Motor neuron (in vitro differentiated cells): ENCODE measurements around the gene NES. TPM values are rescaled to one million over a fixed set of nuclear protein-coding genes. Genes with fewer than 3 reads are reported as not detected.

Experiments used
- ATAC-seq, 8 experiments: fragments of 200-7000 bp; cut with Tn5 transposase; replicated peaks in 6 of 8; 2 replicates each; pipeline ENCODE4 v1.8.0; 2021; ENCODE audit warnings: mild to moderate bottlenecking in 8 of 8, moderate library complexity in 8 of 8
- H3K27ac ChIP-seq, 2 donors: fragments of 250-450 bp; sonication (Bioruptor Pico); 2 replicates each; pipeline ENCODE4 v1.9.0; 2021; ENCODE audit warnings: antibody characterized with exemption in 2 of 2, mild to moderate bottlenecking in 2 of 2, moderate library complexity in 1 of 2
- H3K4me1 ChIP-seq, 2 donors: fragments of 250-450 bp; sonication (Bioruptor Pico); replicated peaks in 1 of 2; 2 replicates each; pipeline ENCODE4 v1.6.1; 2021; ENCODE audit warnings: antibody characterized with exemption in 2 of 2, mild to moderate bottlenecking in 2 of 2, moderate library complexity in 1 of 2
- H3K4me3 ChIP-seq, 5 donors: fragments of 250-450 bp; sonication (Bioruptor Pico); 2 replicates each; pipeline ENCODE4 v1.9.0; 2021; ENCODE audit warnings: antibody characterized with exemption in 5 of 5, mild to moderate bottlenecking in 5 of 5, moderate library complexity in 4 of 5
- WGBS, 10 experiments: fragments of 450-650 bp; shearing (Covaris generic); methylation state at CpG; one replicate each; pipeline ENCODE4 v1.0.0; 2022; 5-methylcytosine and 5-hydroxymethylcytosine counted together
- in situ Hi-C, 9 experiments: fragments of 400-800 bp; cut with MboI; loops; one replicate each; pipeline ENCODE4 v1.15.0; 2021; ENCODE audit warnings: low sequenced_read_pairs in 9 of 9, low pct_unique_long_range_greater_than_20kb in 2 of 9; ENCODE audit not compliant: unreplicated experiment in 9 of 9
- total RNA-seq, 8 experiments: library from RNA; unstranded; fragments of 300-600 nt; gene quantifications; 2 replicates each; pipeline versions ENCODE4 v1.2.3 to v1.2.4, GENCODE V29; 2022

The NES gene
- total RNA-seq, 8 experiments from 2014 or later, result 5.5 to 863 (median 150) TPM

GRCh38 chr1:156629823-156630449, 47.3 kb downstream of the NES start:
- in situ Hi-C loops, result no loop called here
- 41 to 100% (median 78%) methylated on average over 1 to 8 of the region's 8 CpGs; no CpG with 5 or more reads in 1 of the 10 experiments for WGBS, 10 experiments
- no peak for ATAC-seq
- Histone ChIP-seq H3K4me1 (peaks cover 0 to 8% of the 10 kb centered on the region in 2 donors), H3K27ac (no peak overlapping the region), H3K4me3 (no peak overlapping the region)

- H3K27ac ChIP-seq, result no peak overlapping the region
- 50 to 100% (median 91%) methylated on average over 2 of the region's 2 CpGs; no CpG with 5 or more reads in 3 of the 10 experiments for WGBS, 10 experiments
- in situ Hi-C loops, result no loop called here
- no peak overlapping the region for H3K4me3 ChIP-seq
- H3K4me1 ChIP-seq, result peaks cover 0 to 14% of the 10 kb centered on the region in 2 donors
- ATAC-seq, result peak in 3 of 8 experiments; percentile 12 to 50 (median 27)
Observed at GRCh38 chr1:156627313-156627880, 49.8 kb downstream of the NES start.

DNA sequence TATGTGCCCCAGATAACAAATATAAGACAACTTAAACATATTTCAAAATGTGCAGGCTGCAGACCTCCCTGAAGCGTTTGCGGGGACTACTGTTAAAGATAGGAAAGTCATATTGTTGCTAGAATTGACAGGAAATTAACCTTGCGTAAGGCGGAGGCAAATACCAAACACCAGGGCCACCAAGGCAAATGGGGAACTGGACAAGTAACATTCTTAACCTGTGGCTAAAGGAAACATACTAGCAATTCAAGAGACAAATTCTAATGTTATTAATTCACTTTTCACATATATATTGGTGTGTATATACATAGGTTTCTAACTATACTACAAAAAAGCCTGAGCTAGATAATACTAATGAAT, 51.1 kb downstream of the NES start:
- in situ Hi-C loops, result no loop called here
- peak overlapping the region in 2 of 5 donors; percentile 34 to 42 for H3K4me3 ChIP-seq
- peaks cover 0 to 14% of the 10 kb centered on the region in 2 donors for H3K4me1 ChIP-seq
- WGBS, 10 experiments, result 0 to 100% (median 50%) methylated on average over 2 to 4 of the region's 4 CpGs; no CpG with 5 or more reads in 1 of the 10 experiments
- no peak for ATAC-seq
- no peak overlapping the region for H3K27ac ChIP-seq

- H3K27ac ChIP-seq, result no peak overlapping the region
- WGBS, 10 experiments, result 0 to 8% (median 1%) methylated on average over 1 to 14 of the region's 45 CpGs; no CpG with 5 or more reads in 4 of the 10 experiments
- H3K4me1 ChIP-seq, result peaks cover 0 to 14% of the 10 kb centered on the region in 2 donors
- in situ Hi-C loops, result no loop called here
- peak overlapping the region; percentile 9 to 42 (median 31) for H3K4me3 ChIP-seq
- ATAC-seq, result peak; percentile 17 to 63 (median 58)
Observed at GRCh38 chr1:156625436-156626078, 51.6 kb downstream of the NES start.

DNA sequence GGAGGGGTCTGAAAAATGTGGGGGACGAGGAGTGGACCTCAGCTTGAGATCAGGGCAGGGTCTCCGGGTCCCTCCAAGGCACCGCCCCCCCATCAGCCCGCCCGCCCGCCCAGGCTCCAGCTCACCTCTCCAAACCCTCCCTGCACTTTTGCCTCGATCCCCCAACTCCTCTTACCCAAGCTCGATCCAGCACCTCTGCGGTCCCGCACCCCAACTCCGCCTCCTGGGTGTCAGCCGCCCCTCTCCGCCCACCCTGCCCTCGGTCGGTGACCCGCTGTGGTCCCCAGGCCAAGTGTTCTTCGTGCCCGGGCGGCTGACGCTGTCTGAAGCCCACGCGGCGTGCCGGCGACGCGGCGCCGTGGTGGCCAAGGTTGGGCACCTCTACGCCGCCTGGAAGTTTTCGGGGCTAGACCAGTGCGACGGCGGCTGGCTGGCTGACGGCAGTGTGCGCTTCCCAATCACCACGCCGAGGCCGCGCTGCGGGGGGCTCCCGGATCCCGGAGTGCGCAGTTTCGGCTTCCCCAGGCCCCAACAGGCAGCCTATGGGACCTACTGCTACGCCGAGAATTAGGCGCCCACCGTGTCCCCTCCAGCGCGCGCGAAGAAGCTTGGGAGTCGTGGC, 52.3 kb downstream of the NES start:
- H3K27ac ChIP-seq, result no peak overlapping the region
- WGBS, 10 experiments, result 0 to 24% (median 2%) methylated on average over 4 to 33 of the region's 55 CpGs; no CpG with 5 or more reads in 5 of the 10 experiments
- peaks cover 0 to 14% of the 10 kb centered on the region in 2 donors for H3K4me1 ChIP-seq
- H3K4me3 ChIP-seq, result peak overlapping the region; percentile 23 to 42 (median 31)
- in situ Hi-C loops, result loop anchor here in 3 of 9 experiments (25.0 kb wide), 2 partner anchors 188 to 238 kb away; no protein-coding TSS in a partner anchor
- ATAC-seq, result peak in 6 of 8 experiments; percentile 1 to 20 (median 14)

DNA sequence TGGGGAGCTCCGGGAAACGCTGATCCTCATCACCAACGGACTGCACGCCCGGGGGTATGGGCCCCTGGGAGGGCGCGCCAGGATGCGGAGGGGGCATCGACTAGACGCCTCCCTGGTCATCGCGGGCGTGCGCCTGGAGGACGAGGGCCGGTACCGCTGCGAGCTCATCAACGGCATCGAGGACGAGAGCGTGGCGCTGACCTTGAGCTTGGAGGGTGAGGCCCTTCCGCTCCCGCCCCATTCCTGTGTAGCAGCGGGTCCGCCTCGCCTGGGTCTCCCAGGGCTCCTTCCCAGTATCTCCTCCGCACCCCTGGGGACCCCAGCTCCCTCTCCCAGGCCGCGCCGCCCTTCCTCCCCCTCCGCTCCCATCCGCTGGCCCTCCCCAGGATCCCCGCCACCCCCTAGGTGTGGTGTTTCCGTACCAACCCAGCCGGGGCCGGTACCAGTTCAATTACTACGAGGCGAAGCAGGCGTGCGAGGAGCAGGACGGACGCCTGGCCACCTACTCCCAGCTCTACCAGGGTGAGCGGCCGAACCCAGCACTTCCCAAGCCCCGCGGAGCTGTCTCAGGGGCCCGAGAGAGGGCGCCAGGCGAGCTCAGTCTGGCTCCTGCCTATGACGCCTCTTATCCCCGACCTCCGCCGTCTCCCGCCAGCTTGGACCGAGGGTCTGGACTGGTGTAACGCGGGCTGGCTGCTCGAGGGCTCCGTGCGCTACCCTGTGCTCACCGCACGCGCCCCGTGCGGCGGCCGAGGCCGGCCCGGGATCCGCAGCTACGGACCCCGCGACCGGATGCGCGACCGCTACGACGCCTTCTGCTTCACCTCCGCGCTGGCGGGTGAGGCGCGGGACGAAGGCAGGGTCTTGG, 53.0 kb downstream of the NES start:
- 0 to 7% (median 2%) methylated on average over 1 to 29 of the region's 87 CpGs; no CpG with 5 or more reads in 6 of the 10 experiments for WGBS, 10 experiments
- Histone ChIP-seq H3K27ac (no peak overlapping the region), H3K4me1 (peaks cover 0 to 18% of the 10 kb centered on the region in 2 donors), H3K4me3 (peak overlapping the region; percentile 23 to 42 (median 31))
- ATAC-seq, result peak; percentile 68 to 89 (median 86)
- in situ Hi-C loops, result loop anchor here in 3 of 9 experiments (25.0 kb wide), 2 partner anchors 187 to 237 kb away; no protein-coding TSS in a partner anchor

GRCh38 chr1:156622581-156623297, 54.5 kb downstream of the NES start:
- WGBS, 10 experiments, result 34 to 83% (median 69%) methylated on average over 1 to 6 of the region's 6 CpGs; no CpG with 5 or more reads in 1 of the 10 experiments
- peaks cover 0 to 18% of the 10 kb centered on the region in 2 donors for H3K4me1 ChIP-seq
- no peak for ATAC-seq
- no peak overlapping the region for H3K27ac ChIP-seq
- H3K4me3 ChIP-seq, result no peak overlapping the region
- in situ Hi-C loops, result loop anchor here in 3 of 9 experiments (25.0 kb wide), 2 partner anchors 185 to 235 kb away; no protein-coding TSS in a partner anchor

DNA sequence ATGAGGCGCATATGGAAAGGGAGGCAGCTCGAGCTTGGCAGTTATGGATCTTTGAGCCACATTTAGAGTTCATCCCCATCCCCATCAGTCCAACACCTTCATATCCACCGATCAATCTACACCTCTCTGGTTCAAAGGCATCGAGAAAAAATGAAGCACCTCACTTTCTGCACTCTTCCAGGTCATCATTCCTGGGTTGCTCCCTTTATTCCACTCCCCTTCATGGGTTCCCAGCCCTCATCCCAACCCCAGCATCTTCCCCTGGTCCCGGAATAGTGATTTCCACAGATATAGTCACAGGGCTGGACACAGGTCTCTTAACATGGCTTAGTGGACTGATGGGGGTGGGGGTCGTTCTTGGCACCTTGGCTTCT, 57.6 kb downstream of the NES start:
- ATAC-seq, result no peak
- in situ Hi-C loops, result loop anchor here in 3 of 9 experiments (25.0 kb wide), 2 partner anchors 182 to 232 kb away; no protein-coding TSS in a partner anchor
- no peak overlapping the region for H3K4me3 ChIP-seq
- no peak overlapping the region for H3K27ac ChIP-seq
- 0 to 30% (median 17%) methylated on average over 1 to 3 of the region's 6 CpGs; no CpG with 5 or more reads in 3 of the 10 experiments for WGBS, 10 experiments
- peaks cover 11 to 23% of the 10 kb centered on the region in 2 donors for H3K4me1 ChIP-seq

GRCh38 chr1:156618853-156619581, 58.2 kb downstream of the NES start, which contains the start of gene HAPLN2:
HAPLN2 (plus strand) TSS chr1:156619415; CDS start chr1:156623491, 4,076 bp downstream.
- Histone ChIP-seq H3K4me3 (no peak within 1 kb of the TSS), H3K4me1 (peaks cover 11 to 21% of the 10 kb centered on the region in 2 donors), H3K27ac (no peak within 1 kb of the TSS)
- peak in 1 of 8 experiments; percentile 42 for ATAC-seq
- in situ Hi-C loops, result loop anchor here in 3 of 9 experiments (25.0 kb wide), 2 partner anchors 182 to 232 kb away; no protein-coding TSS in a partner anchor
- 0 to 7% (median 3%) methylated on average over 1 to 7 of the region's 7 CpGs; no CpG with 5 or more reads in 2 of the 10 experiments for WGBS, 10 experiments
